Brain microvascular endothelial cell (primary cell): Measurements from ENCODE around the gene FREM3.
A peak's percentile ranks its signal among the peaks of the same experiment; 100 is the strongest.

ENCODE experiments used
- DNase-seq: peaks from one replicate; pipeline ENCODE4 v3.0.0-alpha.2; 2020
- H3K27ac ChIP-seq: fragments of 250-450 bp; sonication (Bioruptor Pico); 2 replicates; pipeline ENCODE4 v1.5.1; 2020; ENCODE audit warnings: mild to moderate bottlenecking, moderate library complexity
- H3K27me3 ChIP-seq: fragments of 250-450 bp; sonication (Bioruptor Pico); replicated peaks from 2 replicates; pipeline ENCODE4 v1.5.1; 2020; ENCODE audit warnings: mild to moderate bottlenecking
- H3K36me3 ChIP-seq: fragments of 250-450 bp; sonication (Bioruptor Pico); replicated peaks from 2 replicates; pipeline ENCODE4 v1.5.1; 2020; ENCODE audit warnings: mild to moderate bottlenecking
- H3K4me3 ChIP-seq: 2 replicates; pipeline ENCODE4 v1.5.1; 2011; ENCODE audit warnings: low read depth, mild to moderate bottlenecking, control low read depth, low read length, moderate library complexity
- in situ Hi-C: cut with HindIII; loops from 2 replicates; pipeline ENCODE4 v1.10.0; 2017; ENCODE audit warnings: low sequenced_read_pairs, low pct_ligation_motif_present
- TF ChIP-seq, protein P1 (sequence below): IDR thresholded peaks from 2 replicates; pipeline ENCODE4 v1.5.1; 2011; ENCODE audit warnings: low read depth, mild to moderate bottlenecking, moderate library complexity, low read length, control low read depth, inconsistent platforms; ENCODE audit errors: missing control alignments

The FREM3 gene

DNA sequence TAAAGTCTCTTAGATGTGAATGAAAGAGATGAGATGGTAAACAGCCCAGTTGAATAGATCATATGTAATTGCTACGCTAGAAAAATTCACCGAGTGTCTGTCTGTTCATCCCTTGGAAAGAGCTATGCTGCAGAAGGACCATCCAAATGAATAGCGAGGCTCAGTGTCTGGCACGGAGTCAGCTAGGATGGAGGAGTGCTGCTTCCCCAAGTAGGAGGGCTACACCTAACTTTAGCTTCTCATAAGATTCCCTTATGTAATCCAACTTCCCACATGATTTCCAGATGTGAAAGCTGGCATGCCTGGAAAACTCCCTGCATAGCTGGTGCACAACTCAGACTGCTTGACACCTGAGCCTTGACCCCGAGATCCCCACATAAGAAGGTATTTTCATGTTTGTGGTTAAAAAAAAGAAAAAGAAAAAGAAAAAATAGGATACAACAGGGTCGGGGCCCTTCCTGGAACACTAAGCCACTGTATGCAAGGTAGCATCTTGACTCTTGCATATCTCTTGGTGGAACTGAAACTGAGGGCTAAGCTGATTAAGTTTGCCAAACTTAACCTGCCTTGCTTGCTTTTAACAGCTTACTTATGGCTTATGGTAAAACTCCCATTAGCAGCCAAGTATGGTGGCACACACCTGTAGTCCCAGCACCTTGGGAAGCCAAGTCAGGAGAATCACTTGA is 82.3 kb downstream of the FREM3 start:
- Histone ChIP-seq H3K27ac (no peak overlapping the region), H3K27me3 (no peaks in the 10 kb centered on the region), H3K4me3 (no peak overlapping the region), H3K36me3 (no peaks in the 10 kb centered on the region)
- DNase-seq, result no peak
- TF ChIP-seq, protein P1, sequence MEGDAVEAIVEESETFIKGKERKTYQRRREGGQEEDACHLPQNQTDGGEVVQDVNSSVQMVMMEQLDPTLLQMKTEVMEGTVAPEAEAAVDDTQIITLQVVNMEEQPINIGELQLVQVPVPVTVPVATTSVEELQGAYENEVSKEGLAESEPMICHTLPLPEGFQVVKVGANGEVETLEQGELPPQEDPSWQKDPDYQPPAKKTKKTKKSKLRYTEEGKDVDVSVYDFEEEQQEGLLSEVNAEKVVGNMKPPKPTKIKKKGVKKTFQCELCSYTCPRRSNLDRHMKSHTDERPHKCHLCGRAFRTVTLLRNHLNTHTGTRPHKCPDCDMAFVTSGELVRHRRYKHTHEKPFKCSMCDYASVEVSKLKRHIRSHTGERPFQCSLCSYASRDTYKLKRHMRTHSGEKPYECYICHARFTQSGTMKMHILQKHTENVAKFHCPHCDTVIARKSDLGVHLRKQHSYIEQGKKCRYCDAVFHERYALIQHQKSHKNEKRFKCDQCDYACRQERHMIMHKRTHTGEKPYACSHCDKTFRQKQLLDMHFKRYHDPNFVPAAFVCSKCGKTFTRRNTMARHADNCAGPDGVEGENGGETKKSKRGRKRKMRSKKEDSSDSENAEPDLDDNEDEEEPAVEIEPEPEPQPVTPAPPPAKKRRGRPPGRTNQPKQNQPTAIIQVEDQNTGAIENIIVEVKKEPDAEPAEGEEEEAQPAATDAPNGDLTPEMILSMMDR, result no peak
- in situ Hi-C loops, result no loop called here

DNA sequence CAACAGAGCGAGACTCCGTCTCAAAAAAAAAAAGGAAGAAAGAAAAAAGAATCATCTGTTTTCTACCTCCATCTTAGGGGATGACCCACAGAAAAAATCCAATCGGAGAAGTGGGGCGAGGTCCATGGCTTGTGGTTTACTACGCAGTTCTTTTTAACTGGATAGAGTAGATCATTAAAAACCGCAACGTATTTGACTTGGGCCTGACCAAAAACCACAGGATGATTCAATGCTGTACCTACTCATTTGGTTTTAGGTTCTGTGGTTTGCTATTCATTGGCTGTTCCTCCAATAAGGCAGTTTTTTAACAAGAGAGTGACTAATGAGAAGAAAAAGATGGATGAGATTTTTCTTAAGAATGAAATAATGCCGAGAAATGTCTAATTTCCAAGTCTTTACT is 83.7 kb downstream of the FREM3 start:
- in situ Hi-C loops, result no loop called here
- Histone ChIP-seq H3K36me3 (no peaks in the 10 kb centered on the region), H3K27ac (no peak overlapping the region), H3K4me3 (no peak overlapping the region), H3K27me3 (no peaks in the 10 kb centered on the region)
- peak; percentile 41 for DNase-seq
- TF ChIP-seq, protein P1, result no peak

DNA sequence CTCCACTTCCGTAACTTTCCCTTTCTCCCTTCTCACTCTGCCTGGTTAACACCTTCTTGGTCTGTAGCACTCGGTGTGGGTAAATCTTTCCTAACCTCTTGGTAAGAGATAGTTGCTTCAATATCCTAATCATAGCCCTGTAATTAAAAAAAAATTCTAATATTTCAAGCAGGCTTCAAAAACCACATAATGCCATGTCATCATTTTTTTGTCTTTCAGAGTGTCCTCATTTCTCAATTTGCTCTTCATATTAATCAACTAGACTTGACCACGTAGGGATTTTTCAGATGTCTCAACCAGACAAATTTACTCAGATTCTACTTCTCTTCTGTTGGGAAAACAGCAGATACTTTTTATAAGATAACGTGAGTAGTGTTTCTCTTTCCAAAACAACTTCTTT is 91.0 kb downstream of the FREM3 start:
- Histone ChIP-seq H3K27me3 (no peaks in the 10 kb centered on the region), H3K27ac (no peak overlapping the region), H3K36me3 (no peaks in the 10 kb centered on the region), H3K4me3 (no peak overlapping the region)
- in situ Hi-C loops, result no loop called here
- TF ChIP-seq, protein P1, result no peak
- DNase-seq, result no peak

DNA sequence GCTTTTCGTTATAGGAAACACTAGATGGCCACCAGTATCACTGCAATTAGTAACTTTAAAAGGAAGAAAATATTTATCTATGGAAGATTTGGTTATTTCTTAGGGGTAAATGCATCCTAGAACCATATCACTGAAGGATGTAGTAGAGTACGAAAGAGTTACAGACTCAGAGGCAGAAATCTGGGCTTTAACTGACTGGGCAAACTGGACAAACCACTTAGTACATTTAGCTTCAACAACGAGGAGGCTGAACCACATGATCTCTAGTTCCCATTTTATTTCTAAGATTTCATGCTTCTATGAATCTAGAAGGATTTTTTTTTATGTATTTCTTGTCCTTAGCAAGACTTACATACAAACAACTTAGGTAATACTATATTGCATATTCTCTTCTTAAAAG is 94.0 kb downstream of the FREM3 start:
- no peak for DNase-seq
- Histone ChIP-seq H3K27me3 (no peaks in the 10 kb centered on the region), H3K27ac (no peak overlapping the region), H3K4me3 (no peak overlapping the region), H3K36me3 (no peaks in the 10 kb centered on the region)
- TF ChIP-seq, protein P1, result no peak
- in situ Hi-C loops, result no loop called here

DNA sequence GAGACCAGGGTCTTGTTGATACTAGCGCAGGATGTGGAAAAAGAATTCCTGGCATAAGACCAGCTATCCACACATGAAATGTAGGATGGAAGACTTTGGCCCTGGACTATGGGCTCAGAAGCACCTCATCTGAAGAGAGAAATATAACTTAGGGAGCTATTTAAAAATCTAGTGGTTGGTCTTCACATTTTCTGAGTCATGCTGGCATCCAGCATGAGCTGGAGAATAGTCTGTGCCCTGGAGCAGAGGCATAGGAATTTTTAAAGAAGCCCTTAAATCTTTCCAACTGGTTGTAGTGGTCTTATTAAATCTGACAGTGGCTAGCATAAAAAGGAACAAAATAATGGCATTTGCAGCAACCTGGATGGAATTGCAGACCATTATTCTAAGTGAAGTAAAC is 100.6 kb downstream of the FREM3 start:
- Histone ChIP-seq H3K27ac (no peak overlapping the region), H3K27me3 (no peaks in the 10 kb centered on the region), H3K4me3 (no peak overlapping the region), H3K36me3 (no peaks in the 10 kb centered on the region)
- in situ Hi-C loops, result no loop called here
- TF ChIP-seq, protein P1, result no peak
- DNase-seq, result no peak

DNA sequence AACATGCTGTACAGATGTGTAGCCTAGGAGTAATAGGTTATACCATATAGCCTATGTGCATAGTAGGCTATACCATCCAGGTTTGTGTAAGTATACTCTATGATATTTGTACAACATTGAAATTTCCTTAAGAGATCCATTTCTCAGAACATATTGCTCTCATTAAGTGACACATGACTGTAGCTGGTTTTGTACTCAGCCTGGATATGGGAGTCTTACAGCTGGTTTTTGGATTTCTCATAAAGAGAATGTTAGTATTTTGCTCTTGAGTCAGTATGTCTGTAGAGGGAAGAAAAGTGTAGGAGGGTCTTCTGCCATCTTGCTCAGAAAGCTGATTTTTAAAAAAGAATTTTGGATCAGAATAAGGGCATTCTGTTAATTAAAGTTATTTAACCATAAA is 101.7 kb downstream of the FREM3 start:
- in situ Hi-C loops, result no loop called here
- H3K27ac ChIP-seq, result no peak overlapping the region
- no peak overlapping the region for H3K4me3 ChIP-seq
- TF ChIP-seq, protein P1, result no peak
- no peak for DNase-seq
- no peaks in the 10 kb centered on the region for H3K36me3 ChIP-seq
- no peaks in the 10 kb centered on the region for H3K27me3 ChIP-seq
